ENCODE data around the gene ANAPC2. TPM values are rescaled to one million over a fixed set of nuclear protein-coding genes. Genes with fewer than 3 reads are reported as not detected.

The ANAPC2 gene
- total and polyA plus RNA-seq, 4 donors, result 9.3 to 32.6 (median 19.6) TPM

DNA sequence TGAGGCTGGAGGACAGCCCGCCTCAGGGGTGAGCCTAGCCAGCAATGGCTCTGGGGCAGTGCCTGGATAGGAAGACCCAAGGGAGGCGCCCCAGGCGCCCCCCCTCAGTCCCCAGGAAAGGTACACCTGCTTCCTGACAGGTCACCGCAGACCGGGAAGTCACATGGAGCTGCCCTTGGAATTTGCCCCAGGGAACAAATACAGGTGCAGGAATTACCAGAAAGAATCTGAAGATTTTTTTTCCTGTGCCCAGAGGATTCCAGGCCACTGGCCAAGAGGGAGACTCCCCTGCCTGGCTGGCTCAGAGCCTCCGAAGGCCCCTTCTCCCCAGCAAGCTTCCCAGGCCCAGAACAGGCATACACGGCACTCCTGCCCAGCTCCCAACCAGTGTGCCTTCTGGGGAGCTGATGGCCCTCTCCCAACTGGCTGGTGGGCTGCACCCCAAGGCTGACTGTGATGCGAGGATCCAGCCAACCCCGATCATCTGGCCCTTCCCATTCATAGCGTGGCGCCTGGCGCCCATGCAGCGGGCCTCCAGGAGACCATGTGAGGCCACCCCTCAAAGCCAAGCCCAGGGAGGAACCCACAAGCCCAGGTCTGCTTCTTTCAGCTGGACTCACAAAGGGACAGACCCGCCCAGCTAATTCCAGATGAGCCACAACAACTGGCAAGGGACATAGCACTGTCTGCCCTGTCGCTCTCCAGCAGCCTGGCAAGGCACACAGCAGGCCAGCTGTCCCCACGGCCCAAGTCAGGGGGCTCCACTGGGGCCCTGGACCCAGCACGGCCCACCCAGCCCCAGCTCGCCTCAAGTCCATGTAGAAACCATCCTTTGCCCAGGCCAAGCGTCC is 9.9 kb upstream of the ANAPC2 start:
- TF ChIP-seq GABPA (IDR thresholded peaks at IDR 0.05 in 1 of 2, conservative IDR thresholded peaks at IDR 0.05 in 1 of 2), result peak in 1 of 2 donors; percentile 67
- TF ChIP-seq, protein P1, sequence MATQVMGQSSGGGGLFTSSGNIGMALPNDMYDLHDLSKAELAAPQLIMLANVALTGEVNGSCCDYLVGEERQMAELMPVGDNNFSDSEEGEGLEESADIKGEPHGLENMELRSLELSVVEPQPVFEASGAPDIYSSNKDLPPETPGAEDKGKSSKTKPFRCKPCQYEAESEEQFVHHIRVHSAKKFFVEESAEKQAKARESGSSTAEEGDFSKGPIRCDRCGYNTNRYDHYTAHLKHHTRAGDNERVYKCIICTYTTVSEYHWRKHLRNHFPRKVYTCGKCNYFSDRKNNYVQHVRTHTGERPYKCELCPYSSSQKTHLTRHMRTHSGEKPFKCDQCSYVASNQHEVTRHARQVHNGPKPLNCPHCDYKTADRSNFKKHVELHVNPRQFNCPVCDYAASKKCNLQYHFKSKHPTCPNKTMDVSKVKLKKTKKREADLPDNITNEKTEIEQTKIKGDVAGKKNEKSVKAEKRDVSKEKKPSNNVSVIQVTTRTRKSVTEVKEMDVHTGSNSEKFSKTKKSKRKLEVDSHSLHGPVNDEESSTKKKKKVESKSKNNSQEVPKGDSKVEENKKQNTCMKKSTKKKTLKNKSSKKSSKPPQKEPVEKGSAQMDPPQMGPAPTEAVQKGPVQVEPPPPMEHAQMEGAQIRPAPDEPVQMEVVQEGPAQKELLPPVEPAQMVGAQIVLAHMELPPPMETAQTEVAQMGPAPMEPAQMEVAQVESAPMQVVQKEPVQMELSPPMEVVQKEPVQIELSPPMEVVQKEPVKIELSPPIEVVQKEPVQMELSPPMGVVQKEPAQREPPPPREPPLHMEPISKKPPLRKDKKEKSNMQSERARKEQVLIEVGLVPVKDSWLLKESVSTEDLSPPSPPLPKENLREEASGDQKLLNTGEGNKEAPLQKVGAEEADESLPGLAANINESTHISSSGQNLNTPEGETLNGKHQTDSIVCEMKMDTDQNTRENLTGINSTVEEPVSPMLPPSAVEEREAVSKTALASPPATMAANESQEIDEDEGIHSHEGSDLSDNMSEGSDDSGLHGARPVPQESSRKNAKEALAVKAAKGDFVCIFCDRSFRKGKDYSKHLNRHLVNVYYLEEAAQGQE (IDR thresholded peaks at IDR 0.05), result peak; percentile 50
- TF ChIP-seq EGR1 (IDR thresholded peaks at IDR 0.05; ENCODE audit: low read depth in 2 of 2), result peak; percentile 21 to 54
- TF ChIP-seq JUND (IDR thresholded peaks at IDR 0.05), result peak in 1 of 2 donors; percentile 54
- TF ChIP-seq FOXA1 (IDR thresholded peaks at IDR 0.05), result no peak
- TF ChIP-seq RXRA (IDR thresholded peaks at IDR 0.05), result peak; percentile 78 to 86
- TF ChIP-seq HNF4A (conservative IDR thresholded peaks at IDR 0.05), result peak; percentile 91 to 95
- no peak for TF ChIP-seq HNF4G (IDR thresholded peaks at IDR 0.05)
- TF ChIP-seq, protein P2, sequence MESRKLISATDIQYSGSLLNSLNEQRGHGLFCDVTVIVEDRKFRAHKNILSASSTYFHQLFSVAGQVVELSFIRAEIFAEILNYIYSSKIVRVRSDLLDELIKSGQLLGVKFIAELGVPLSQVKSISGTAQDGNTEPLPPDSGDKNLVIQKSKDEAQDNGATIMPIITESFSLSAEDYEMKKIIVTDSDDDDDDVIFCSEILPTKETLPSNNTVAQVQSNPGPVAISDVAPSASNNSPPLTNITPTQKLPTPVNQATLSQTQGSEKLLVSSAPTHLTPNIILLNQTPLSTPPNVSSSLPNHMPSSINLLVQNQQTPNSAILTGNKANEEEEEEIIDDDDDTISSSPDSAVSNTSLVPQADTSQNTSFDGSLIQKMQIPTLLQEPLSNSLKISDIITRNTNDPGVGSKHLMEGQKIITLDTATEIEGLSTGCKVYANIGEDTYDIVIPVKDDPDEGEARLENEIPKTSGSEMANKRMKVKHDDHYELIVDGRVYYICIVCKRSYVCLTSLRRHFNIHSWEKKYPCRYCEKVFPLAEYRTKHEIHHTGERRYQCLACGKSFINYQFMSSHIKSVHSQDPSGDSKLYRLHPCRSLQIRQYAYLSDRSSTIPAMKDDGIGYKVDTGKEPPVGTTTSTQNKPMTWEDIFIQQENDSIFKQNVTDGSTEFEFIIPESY (IDR thresholded peaks at IDR 0.05), result no peak
- peak in 1 of 2 donors; percentile 8 for TF ChIP-seq RAD21 (IDR thresholded peaks at IDR 0.05)
- peak; percentile 50 for TF ChIP-seq NR2F2 (IDR thresholded peaks at IDR 0.05)
- TF ChIP-seq, protein P3, sequence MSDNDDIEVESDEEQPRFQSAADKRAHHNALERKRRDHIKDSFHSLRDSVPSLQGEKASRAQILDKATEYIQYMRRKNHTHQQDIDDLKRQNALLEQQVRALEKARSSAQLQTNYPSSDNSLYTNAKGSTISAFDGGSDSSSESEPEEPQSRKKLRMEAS (IDR thresholded peaks at IDR 0.05), result peak; percentile 94
- TF ChIP-seq, protein P4, sequence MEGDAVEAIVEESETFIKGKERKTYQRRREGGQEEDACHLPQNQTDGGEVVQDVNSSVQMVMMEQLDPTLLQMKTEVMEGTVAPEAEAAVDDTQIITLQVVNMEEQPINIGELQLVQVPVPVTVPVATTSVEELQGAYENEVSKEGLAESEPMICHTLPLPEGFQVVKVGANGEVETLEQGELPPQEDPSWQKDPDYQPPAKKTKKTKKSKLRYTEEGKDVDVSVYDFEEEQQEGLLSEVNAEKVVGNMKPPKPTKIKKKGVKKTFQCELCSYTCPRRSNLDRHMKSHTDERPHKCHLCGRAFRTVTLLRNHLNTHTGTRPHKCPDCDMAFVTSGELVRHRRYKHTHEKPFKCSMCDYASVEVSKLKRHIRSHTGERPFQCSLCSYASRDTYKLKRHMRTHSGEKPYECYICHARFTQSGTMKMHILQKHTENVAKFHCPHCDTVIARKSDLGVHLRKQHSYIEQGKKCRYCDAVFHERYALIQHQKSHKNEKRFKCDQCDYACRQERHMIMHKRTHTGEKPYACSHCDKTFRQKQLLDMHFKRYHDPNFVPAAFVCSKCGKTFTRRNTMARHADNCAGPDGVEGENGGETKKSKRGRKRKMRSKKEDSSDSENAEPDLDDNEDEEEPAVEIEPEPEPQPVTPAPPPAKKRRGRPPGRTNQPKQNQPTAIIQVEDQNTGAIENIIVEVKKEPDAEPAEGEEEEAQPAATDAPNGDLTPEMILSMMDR (IDR thresholded peaks at IDR 0.05; ENCODE audit: low read depth, low read length, missing input control), result no peak
- peak; percentile 27 for TF ChIP-seq FOXA2 (IDR thresholded peaks at IDR 0.05)
- peak; percentile 72 for TF ChIP-seq SP1 (IDR thresholded peaks at IDR 0.05)
- peak; percentile 63 for TF ChIP-seq YY1 (IDR thresholded peaks at IDR 0.05)
- TF ChIP-seq, protein P5, sequence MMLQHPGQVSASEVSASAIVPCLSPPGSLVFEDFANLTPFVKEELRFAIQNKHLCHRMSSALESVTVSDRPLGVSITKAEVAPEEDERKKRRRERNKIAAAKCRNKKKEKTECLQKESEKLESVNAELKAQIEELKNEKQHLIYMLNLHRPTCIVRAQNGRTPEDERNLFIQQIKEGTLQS (IDR thresholded peaks at IDR 0.05), result no peak
- TF ChIP-seq TAF1 (conservative IDR thresholded peaks at IDR 0.05), result no peak
- Histone ChIP-seq H3K9me3 (ENCODE audit: control insufficient read depth in 4 of 4, low read length in 3 of 4) (no peaks in the 10 kb centered on the region), H3K9ac (ENCODE audit: low read depth in 1 of 2, low read length in 2 of 2) (peak overlapping the region in 1 of 2 donors; percentile 66), H3K27me3 (ENCODE audit: control insufficient read depth in 4 of 4, insufficient read depth in 4 of 4, low read length in 3 of 4) (no peaks in the 10 kb centered on the region), H3K4me1 (ENCODE audit: control insufficient read depth in 4 of 4, insufficient read depth in 4 of 4, low read length in 3 of 4) (peaks cover 33 to 84% (median 70%) of the 10 kb centered on the region in 4 donors), H3K27ac (ENCODE audit: low read depth in 1 of 2, low read length in 2 of 2) (peak overlapping the region; percentile 81 to 84), H3K36me3 (ENCODE audit: control insufficient read depth in 4 of 4, insufficient read depth in 3 of 4, low read depth in 1 of 4, low read length in 3 of 4) (no peaks in the 10 kb centered on the region), H3K4me3 (ENCODE audit: low read depth in 1 of 3, low read length in 3 of 3) (peak overlapping the region; percentile 66 to 90 (median 66))
- 41% methylated on average over 19 of the region's 19 CpGs for WGBS
- DNase-seq (ENCODE audit: low spot score), result no peak
